ENCODE results near the gene NOL8.

The NOL8 gene

DNA sequence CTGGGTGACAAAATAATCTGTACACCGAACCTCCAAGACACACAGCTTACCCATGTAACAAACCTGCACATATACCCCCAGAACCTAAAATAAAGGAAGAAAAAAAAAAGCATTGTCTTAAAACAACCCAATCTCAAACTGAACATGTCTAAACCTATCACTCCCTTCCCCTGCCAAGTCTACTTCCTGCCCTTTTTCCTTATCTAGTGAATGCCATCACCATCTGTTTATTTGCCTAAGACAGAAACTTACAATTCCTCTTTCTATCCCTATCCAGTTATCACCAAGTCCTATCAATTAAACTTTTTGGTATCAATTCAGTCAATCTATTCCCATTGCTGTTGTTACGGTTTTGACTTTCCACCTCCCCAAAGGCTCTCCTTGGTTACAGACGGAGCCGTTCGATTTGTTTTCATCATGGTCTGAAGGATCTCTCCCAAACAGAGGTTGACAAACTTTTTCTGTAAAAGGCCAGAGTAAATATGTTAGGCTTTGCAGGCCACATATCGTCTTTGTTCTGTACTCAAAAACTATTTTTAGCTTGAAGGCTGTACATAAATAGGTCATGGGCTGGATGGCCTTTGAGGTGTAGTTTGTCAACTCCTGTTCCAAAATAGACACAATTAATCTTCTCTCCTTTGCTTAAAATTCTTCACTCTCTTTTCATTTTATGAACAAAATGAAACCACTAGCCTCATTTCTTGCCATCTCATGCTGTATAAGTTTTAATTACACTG is 12.1 kb downstream of the NOL8 start:
- DNase-seq (ENCODE audit: low spot score), result no peak

DNA sequence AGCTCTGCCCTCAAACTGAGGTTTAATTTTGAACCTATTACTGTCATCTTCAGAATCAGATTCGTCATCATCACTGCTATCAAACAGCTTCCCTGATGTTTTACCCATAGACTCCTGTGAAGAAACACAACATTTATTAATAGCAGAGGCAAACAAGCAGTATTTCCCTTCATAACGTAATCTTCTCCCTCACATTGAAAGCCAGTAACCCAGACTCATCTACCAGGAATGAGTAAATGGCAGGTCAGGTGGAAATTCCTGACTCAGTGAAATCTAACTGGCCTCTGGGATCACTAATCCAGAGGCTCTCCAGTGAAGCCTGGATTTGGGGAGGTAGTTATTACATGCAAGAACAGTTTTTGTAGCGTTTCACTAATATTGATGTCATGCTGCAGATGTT is 14.6 kb downstream of the NOL8 start:
- DNase-seq (ENCODE audit: low spot score), result no peak

DNA sequence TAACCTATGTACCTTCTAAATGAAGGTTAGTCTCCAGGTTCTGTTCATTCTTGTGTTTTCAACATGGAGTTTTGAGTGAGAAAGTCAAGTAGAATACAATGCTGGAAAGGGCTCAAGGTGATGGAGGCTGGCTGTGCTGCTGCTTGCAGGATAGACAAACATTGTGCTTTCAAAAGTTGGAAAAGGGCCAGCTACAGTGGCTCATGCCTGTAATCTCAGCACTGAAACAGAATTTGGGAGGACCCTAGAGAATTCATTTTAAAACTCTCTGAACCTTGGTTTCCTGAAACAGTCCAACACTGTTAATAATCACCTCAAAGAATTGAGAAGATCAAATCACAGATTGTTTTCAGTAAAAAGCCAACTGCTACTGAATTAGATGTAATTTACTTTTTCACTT is 16.3 kb downstream of the NOL8 start:
- no peak for DNase-seq (ENCODE audit: low spot score)

DNA sequence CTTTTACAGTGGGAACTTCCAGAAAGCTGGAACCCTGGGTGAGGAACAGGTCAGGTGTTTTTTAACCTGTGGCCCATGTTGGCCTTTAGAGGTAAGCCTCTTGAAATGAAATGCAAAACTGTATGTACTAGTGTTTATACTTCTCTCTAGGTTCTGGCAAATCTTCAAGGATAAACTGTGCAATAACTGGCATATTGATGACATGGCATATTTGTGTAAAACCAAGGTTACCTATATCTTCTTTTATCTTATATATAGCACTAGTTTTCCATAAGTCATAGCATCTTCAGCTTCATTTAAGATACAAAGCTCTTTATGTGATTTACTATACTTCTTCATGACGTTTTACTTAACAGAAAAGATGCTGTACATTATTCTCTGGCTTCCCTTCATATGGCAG is 24.2 kb downstream of the NOL8 start:
- no peak for DNase-seq (ENCODE audit: low spot score)

DNA sequence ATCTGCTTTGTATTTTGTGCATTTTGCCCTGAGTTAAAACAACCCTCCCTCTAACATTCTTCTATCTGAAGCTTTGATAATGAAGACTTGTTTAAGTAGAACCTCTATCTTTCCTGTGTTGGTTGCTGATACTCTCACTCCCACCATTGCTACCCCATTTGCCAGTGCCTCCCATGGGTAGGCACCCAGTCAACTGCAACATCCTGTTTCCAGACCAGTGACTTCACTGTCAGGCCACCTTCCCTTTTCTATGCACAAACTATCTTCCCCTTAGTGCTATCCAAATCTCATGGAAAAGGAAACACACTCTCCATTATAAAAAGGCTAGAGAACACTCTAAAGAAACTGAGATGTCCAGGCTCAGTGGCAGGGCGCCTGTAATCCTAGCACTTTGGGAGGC is 26.0 kb downstream of the NOL8 start:
- DNase-seq (ENCODE audit: low spot score), result no peak

DNA sequence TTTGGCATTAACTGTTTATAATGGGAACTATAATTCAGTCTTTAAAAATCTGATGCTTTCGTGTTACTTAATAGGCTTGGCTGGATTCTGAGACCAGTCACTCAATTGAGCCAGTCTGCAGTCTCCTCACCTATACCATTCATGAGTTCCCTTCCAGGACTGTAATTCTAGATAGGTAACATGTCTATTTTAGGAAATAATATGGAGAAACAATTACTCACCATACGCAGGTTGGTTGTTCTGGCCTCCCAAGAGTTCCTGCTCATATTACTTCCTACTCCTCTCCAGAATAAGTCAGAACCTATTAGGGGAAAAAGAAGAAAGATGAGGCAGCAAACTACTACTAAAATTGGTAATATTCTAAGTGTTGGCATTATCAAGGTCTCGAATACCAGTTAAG is 27.1 kb downstream of the NOL8 start:
- DNase-seq (ENCODE audit: low spot score), result no peak

DNA sequence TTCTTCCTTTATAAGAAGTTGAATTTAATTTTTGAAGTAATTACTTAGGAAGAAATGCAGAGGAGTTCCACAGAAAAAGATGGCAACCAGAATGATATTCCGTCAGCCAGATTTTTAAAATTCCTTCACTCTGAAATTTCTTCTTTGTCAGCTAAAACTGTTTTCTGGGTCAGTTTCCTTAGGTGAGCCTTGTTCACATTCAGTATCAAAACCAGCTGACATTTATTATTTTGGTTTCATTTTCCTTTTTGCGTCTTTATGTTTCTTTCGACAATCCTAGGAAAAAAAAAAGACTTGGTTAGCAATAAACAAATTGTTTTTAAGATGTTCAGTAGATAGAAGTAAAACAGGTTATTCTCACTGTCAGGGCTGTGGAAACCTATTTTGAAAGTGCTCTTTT is 27.5 kb downstream of the NOL8 start:
- DNase-seq (ENCODE audit: low spot score), result no peak

DNA sequence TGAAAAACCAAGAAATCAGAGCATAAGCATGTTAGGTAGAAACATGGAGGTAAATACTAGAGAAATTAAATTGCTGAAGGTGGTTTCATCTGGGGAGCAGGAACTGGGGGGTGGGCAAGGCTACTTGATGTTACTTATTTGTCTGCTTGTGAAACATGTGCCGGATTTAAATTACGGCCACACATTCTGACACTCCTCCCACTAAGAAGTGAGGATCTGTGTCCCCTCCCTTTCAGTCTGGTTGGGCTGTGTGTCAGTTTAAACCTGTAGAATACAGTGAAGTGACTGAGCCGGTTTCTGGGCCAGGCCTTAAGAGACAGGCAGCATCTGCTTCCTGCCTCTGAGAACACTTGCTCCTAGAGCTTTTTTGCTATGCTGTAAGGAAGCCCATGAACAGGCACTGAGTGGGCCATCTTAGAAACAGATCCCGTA is 29.3 kb downstream of the NOL8 start:
- DNase-seq (ENCODE audit: low spot score), result no peak

DNA sequence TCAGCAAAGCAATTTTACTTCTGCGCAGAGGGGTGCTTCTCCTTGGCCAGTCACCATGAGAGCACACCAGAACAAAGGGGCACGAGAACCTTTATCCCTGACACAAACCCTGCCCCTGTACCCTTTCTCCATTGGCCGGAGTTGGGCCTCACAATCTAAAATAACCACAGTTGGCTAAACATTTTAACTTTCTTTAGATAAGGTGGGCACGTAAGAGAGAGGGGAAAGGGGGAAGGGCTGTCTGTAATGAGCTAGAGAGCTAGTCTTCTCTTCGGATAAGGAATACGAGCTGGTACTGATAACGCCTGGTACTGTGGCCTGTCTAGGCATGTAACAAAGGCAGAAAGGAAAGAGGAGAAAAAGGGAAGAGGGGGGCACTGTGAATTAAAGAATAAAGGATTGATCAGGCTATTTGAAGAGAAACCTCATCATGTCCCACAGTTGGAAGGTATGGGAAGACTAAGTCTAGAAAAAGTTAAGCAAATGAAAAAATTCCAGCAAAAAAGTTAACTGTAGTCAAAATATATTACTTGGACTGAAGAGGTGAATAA is 29.8 kb downstream of the NOL8 start:
- no peak for DNase-seq (ENCODE audit: low spot score)

DNA sequence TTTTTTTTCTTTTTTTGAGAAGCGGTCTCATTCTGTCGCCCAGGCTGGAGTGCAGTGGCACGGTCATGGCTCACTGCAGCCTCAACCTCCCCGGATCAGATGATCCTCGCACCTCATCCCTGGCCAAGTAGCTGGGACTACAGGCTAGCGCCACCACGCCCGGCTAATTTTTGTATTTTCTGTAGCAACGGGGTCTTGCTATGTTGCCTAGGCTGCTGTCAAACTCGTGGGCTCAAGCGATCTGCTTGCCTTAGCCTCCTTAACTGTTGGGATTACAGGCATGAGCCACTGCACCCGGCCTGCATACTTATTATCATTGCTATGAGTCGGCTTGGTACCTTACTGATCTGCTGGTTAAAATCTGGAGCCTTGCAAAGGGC is 30.9 kb downstream of the NOL8 start:
- DNase-seq (ENCODE audit: low spot score), result peak; percentile 14

DNA sequence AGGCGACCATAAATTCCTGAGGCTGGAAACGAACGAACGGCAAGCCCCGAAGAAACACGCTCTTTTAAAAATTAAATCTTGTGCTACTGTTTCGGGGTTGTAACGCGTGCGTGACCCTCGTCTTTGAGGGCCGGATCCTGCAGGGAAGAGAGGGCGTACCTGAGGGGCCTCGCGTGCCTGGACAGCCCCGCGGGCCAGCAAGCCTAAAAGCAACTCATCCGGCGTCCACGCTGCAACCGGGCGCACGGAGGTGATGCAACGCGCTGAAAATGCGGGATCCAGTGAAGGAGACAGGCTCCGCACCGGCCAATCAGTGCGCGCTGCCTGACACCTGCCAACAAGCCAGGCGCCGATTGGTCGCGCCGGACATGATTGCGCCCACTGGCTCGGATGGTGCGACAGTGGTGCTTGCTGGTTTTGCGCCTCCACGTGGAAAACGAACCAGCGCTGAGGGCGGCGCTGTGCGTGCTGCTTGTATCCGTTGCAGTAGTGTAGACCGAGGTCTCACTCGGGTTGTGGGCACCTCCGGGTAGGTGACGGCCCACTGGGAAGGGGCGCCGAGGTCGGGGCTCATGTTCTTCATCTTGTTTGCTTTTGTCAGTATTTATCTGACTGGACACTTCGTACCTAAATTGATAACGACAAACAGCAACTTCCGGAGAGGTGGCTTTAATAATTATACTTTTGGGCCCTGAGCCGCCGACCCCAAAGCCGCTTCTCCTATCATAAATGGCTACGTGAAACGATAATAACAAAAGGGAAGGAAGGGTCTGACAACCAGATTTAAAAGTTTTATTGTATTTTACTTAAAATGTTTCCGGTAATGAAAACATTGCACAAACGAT is 31.5 kb downstream of the NOL8 start, which contains the start of gene IARS1:
Gene IARS1 (minus strand): TSS at position 246 of the 845 bp plus-strand sequence. CDS start 4,278 bp downstream, outside the sequence.
- peak; percentile 98 for DNase-seq (ENCODE audit: low spot score)

DNA sequence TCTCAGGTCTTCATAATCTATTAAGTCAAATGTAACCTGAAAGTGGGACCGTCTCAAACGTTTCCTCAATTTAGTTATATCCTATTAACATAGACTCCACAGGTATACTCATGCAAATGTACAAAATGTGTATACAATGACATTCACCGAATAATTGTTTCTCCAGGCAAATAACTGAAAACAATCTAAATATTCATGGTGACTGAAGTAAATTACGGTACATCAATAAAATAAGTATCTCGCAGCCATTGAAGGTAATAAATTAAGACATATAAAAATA is 32.1 kb downstream of the NOL8 start:
- DNase-seq (ENCODE audit: low spot score), result no peak

DNA sequence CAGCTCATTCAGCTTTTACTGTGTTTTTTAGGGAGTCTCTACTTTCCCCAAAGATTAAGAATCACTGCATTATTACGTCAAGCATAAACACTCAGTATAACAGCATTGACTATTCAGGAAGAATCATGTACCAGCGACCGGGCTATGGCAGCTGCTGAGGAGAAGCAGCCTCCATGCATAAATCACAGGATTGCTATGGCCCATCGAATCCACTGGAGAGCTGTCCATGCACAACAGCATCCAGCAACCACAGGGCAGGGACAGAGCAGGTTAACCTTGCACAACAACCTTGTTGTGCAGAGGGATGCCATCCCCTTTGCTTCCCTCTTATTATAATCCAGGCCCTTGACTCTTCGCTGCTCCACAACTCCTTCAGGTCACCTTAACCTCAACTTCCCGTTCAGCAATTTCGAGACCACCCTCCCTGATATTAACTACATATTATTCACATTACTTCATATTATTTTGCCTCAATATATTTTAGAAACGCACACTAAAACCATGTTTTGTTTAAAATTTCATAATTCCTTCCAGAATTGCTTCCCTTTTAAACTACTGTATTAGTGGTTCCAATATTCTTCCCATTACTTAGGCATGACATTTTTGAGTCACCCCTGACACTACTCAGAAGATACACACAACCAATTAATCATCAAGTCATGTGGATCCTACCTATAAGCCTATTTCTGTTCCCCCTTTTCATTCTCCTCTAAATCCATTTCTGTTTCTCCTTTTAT is 32.6 kb downstream of the NOL8 start:
- DNase-seq (ENCODE audit: low spot score), result no peak

DNA sequence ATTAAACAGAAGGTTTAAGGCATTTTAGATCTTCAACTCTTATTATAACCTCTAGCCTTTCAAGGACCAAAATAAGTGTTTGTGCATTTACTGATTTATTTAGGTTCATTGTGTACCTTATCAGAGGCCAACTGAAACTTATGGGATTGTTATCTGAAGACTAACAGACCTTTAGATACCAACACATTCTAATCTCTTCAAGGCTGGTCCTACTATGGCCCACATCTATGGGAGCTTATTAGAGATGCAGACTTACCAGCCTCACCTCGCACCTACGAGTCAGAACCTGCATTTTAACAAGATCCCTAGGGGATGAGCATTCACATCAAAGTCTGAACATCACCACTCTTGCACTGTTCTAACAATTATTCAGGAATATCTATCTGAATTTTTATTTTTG is 33.6 kb downstream of the NOL8 start:
- DNase-seq (ENCODE audit: low spot score), result no peak

DNA sequence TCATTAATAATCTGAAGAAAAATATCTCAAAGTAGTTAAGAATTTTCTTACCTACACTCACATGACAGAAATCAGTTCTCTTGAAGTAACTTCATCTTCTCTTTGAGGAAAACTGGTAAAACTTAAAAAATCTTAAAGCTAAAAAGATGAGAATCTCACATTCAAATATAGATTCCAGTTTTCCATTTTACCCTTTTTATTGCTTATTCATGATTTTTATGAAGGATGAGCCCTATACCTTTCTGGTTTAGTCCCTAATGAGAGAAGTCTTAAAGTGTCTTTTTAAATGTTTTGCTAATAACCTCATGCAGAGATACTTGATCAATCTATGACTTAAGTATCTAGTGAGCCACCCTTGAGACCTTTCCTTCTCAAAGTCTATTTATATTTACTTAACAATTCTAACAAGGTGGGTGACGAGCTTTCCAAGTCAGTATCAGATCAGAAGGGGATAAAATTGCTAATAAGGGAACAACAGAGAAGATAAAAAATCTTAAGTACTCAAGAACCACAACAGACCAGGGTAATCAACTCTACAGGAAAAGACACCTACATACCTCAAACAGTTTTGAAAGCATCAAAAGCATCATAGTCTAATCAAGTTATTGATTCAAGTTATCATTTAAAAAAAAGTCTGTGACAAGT is 34.2 kb downstream of the NOL8 start:
- DNase-seq (ENCODE audit: low spot score), result no peak

DNA sequence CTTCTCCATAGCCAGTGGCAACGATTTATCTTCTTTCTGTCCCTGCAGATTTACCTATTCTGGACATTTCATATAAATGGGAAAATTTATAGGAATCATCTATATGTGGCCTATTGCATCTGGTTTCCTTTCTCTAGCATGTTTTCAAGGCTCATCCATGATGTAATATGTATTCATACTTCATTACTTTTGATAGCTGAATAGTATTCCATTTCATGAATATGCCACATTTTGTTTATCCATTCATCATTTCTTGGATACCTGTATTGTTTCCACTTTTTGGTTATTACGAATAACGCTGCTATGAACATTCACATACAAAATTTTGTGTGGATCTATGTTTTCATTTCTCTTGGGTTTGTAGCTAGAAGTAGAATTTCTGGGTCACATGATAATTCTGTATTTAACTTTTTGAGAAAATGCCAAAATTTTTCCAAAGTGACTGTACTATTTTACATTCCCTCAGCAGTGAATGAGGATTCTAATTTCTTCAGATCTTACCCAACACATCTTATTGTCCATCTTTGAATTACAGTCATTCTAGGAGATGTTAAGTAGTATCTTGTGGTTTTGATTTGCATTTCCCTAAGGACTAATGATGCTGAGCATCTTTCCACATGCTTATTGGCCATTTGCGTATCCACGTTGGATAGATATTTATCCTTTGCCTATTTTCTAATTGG is 35.3 kb downstream of the NOL8 start:
- DNase-seq (ENCODE audit: low spot score), result no peak

DNA sequence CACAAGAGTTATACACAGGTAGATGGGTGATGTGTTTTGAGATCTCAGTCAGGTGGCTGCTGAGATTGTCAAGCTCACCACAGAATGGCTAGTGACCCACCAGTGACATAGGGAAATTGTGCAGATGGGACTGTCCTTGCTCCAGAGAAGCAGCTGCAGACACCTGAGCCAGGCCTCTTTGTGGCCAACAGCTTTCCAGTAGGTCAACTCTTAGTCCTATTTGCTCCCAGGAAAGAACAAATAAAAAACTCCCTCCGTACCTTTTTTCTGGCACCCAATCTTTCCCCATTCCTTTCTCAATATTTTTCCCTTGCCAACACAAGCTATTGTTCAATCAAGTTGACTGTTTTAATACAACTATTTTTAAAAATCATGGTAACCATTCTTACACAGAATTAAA is 45.8 kb downstream of the NOL8 start:
- no peak for DNase-seq (ENCODE audit: low spot score)

DNA sequence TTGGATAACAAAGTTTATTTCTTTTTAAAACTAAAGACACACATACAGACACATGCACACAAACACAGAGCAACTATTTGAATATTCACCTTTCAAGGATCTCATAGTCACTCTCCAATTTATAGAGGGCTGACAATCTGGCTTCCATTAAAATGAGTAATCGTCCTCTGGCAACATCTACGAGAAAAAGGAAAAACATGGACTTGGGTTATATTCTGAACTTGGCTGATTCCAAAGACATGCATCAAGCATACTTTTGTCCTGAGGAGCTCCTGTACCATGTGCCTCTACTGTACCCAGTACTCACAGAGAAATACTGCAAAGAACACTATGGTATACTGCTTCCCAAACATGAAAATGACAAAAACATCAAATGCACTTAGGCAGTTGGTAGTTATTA is 47.0 kb downstream of the NOL8 start:
- DNase-seq (ENCODE audit: low spot score), result peak; percentile 59

DNA sequence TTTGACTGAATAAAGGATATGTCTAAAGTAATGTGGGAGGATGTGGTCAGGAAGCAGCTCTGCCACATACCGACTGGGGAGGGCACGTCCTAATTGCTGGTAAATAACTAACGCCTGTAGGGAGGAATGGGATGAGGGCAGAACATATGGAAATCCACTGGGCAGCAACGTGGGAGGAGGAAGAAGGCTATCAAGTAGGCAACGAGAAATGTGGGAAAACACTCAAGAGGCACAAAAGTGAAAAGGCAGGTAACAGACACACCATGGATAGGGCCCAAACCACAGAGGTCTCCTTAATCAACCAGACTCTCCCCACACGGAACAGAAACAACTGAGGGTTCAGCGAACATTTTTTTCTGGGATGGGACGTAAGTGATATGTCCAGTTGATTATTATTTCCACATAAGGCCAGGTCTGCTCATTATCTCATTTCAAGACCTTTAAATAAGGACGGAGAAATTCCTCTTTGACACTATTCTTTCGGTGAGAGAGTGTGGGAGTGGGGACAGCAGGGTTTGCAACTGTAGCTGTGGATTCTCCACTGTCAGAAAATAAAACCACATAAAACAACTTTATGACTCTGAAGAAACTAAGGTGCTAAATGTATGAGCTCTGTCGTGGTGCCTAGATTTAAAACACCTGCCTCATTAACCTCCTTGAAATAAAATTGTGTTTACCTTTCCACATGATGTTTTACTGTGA is 48.7 kb downstream of the NOL8 start:
- no peak for DNase-seq (ENCODE audit: low spot score)

DNA sequence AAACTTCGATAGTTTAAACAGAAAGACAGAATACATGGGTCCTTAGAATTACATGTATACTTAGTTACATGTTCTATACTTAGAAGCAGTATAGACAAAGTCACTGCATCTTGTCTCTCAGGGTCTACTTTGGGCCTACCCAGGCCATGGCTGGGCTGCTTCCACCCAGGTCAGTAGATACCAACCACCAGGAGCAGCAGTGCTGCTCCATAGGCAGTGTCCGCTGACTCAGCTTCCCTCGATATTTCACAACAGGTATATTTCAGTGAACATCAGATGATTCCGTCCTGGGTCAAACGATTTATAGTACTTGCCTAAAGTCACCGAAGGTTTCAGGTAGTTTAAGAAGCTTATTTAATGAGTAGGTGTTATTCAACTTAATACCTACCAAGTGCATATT is 49.6 kb downstream of the NOL8 start:
- no peak for DNase-seq (ENCODE audit: low spot score)

DNA sequence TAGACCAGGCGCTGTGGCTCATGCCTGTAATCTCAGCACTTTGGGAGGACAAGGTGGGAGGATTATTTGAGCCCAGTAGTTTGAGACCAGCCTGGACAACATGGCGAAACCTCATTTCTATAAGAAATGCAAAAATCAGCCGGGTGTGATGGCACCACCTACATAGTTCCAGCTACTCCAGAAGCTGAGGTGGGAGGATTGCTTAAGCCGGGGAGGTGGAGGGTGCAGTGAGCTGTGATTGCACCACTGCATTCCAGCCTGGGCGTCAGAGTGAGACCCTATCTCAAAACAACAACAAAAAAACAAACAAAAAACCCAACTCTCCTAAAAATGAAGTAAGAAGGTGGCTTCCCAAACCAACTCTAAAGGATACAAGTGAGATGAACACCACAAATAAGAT is 54.6 kb downstream of the NOL8 start:
- no peak for DNase-seq (ENCODE audit: low spot score)
